LNCaP clone FGC (cell line): ENCODE measurements around the gene FRAT1.
A peak's percentile ranks its signal among the peaks of the same experiment; 100 is the strongest.
"Not testable (repeated sequence)": the region's sequence is repeated elsewhere in the genome, so short reads cannot be mapped to it uniquely, and the experiment has no call there.

ENCODE experiments used
- DNase-seq: peaks from one replicate; pipeline ENCODE4 v3.0.0-alpha.2; 2011; ENCODE audit warnings: low read depth
- H3K4me3 ChIP-seq: 2 replicates; pipeline ENCODE4 v1.5.1; 2011; ENCODE audit warnings: mild to moderate bottlenecking, low read depth, low read length, control low read depth
- CTCF ChIP-seq: IDR thresholded peaks from 2 replicates; pipeline ENCODE4 v1.5.1; 2012; ENCODE audit warnings: mild to moderate bottlenecking; ENCODE audit not compliant: control insufficient read depth, insufficient read depth; ENCODE audit errors: extremely low read depth

Gene FRAT1

GRCh38 chr10:97279121-97279815, 39.8 kb upstream of the FRAT1 start:
- no peak for DNase-seq
- TF ChIP-seq CTCF = no peak
- no peak overlapping the region for H3K4me3 ChIP-seq

GRCh38 chr10:97280783-97281182, 38.3 kb upstream of the FRAT1 start:
- DNase-seq = no peak
- no peak for TF ChIP-seq CTCF
- H3K4me3 ChIP-seq = no peak overlapping the region

- not testable (repeated sequence) for H3K4me3 ChIP-seq, DNase-seq
Measured at GRCh38 chr10:97290076-97290475, 29.0 kb upstream of the FRAT1 start.

GRCh38 chr10:97290576-97291356, 28.3 kb upstream of the FRAT1 start:
- peak overlapping the region; percentile 83 for H3K4me3 ChIP-seq
- not testable (repeated sequence) for DNase-seq

GRCh38 chr10:97291357-97292096, 27.5 kb upstream of the FRAT1 start:
- peak overlapping the region; percentile 83 for H3K4me3 ChIP-seq
- DNase-seq = no peak
- TF ChIP-seq CTCF = no peak

- DNase-seq = peak; percentile 98
- H3K4me3 ChIP-seq = peak within 1 kb of the TSS; percentile 83
- 0 out of 2 replicates have a peak, but pooled peaks have one; percentile 17 for TF ChIP-seq CTCF
Measured at GRCh38 chr10:97292097-97292861, 26.8 kb upstream of the FRAT1 start, which contains the start of gene ARHGAP19. ARHGAP19 (minus strand) TSS chr10:97292637; CDS start chr10:97292627, 10 bp downstream.

- DNase-seq = no peak
- H3K4me3 ChIP-seq = no peak overlapping the region; the same call in 1 of the 2 replicates
- no peak for TF ChIP-seq CTCF
Measured at GRCh38 chr10:97292862-97293198, 26.2 kb upstream of the FRAT1 start.
